OCI-LY1 (cell line): Measurements from ENCODE around the gene ANKRD11.

Experiments used
- H2AFZ ChIP-seq: fragments of 200-600 bp; sonication (generic), shearing (Covaris generic); 2 replicates; pipeline ENCODE4 v1.6.0; 2014; ENCODE audit warnings: antibody characterized with exemption, mild to moderate bottlenecking, low read length
- H3F3A ChIP-seq: fragments of 200-600 bp; sonication (generic), shearing (Covaris generic); 2 replicates; pipeline ENCODE4 v1.6.0; 2014; ENCODE audit warnings: mild to moderate bottlenecking, antibody characterized with exemption, low read length, moderate library complexity; ENCODE audit not compliant: insufficient read depth
- H3K27ac ChIP-seq: fragments of 200-600 bp; sonication (generic); 2 replicates; pipeline ENCODE4 v1.5.1; 2014; ENCODE audit warnings: low read length, mixed run types, mild to moderate bottlenecking, low read depth; ENCODE audit not compliant: poor library complexity, severe bottlenecking
- H3K27me3 ChIP-seq: fragments of 200-600 bp; sonication (generic); 2 replicates; pipeline ENCODE4 v1.6.0; 2014; ENCODE audit warnings: antibody characterized with exemption, mild to moderate bottlenecking, low read length, moderate library complexity; ENCODE audit not compliant: insufficient read depth
- H3K36me3 ChIP-seq: fragments of 200-600 bp; sonication (generic); 2 replicates; pipeline ENCODE4 v1.6.1; 2014; ENCODE audit warnings: mild to moderate bottlenecking, antibody characterized with exemption, low read length, moderate library complexity, mixed read lengths; ENCODE audit not compliant: insufficient read depth
- H3K4me1 ChIP-seq: fragments of 200-600 bp; sonication (generic); 2 replicates; pipeline ENCODE4 v1.5.1; 2014; ENCODE audit warnings: mild to moderate bottlenecking, low read length, moderate library complexity; ENCODE audit not compliant: insufficient read depth, severe bottlenecking
- H3K4me2 ChIP-seq: fragments of 200-600 bp; sonication (generic), shearing (Covaris generic); 2 replicates; pipeline ENCODE4 v1.6.1; 2014; ENCODE audit warnings: low read length
- H3K4me3 ChIP-seq: fragments of 200-600 bp; sonication (generic); 2 replicates; pipeline ENCODE4 v1.5.1; 2014; ENCODE audit warnings: low read length, low read depth, mild to moderate bottlenecking, mixed read lengths; ENCODE audit not compliant: poor library complexity, severe bottlenecking
- H3K79me2 ChIP-seq: fragments of 200-600 bp; shearing (Covaris generic); 2 replicates; pipeline ENCODE4 v1.6.1; 2016; ENCODE audit warnings: mixed run types, low read length, mixed read lengths; ENCODE audit not compliant: insufficient read depth
- H3K9ac ChIP-seq: fragments of 200-600 bp; sonication (generic), shearing (Covaris generic); 2 replicates; pipeline ENCODE4 v1.6.1; 2014; ENCODE audit warnings: mild to moderate bottlenecking, low read length, mixed read lengths
- H3K9me2 ChIP-seq: fragments of 200-600 bp; sonication (generic), shearing (Covaris generic); 2 replicates; pipeline ENCODE4 v1.6.1; 2014; ENCODE audit warnings: low read depth, mild to moderate bottlenecking, low read length, mixed read lengths
- H3K9me3 ChIP-seq: fragments of 200-600 bp; shearing (Covaris generic); 2 replicates; pipeline ENCODE4 v1.6.1; 2014; ENCODE audit warnings: low read length, mixed read lengths
- H4K20me1 ChIP-seq: fragments of 200-600 bp; sonication (generic), shearing (Covaris generic); 2 replicates; pipeline ENCODE4 v1.6.0; 2016; ENCODE audit warnings: mild to moderate bottlenecking, low read length; ENCODE audit not compliant: insufficient read depth
- EZH2 ChIP-seq: fragments of 200-600 bp; sonication (generic), shearing (Covaris generic); IDR thresholded peaks from 2 replicates; pipeline ENCODE4 v1.8.0; 2017; ENCODE audit warnings: borderline replicate concordance, mixed run types, mild to moderate bottlenecking, antibody characterized with exemption, low read length, moderate library complexity, mixed read lengths
- TF ChIP-seq, protein P1 (sequence below): fragments of 200-600 bp; sonication (generic), shearing (Covaris generic); IDR thresholded peaks from 2 replicates; pipeline ENCODE4 v1.5.1; 2017; ENCODE audit warnings: mild to moderate bottlenecking, antibody characterized with exemption, low read length, moderate library complexity, mixed read lengths

The ANKRD11 gene

DNA sequence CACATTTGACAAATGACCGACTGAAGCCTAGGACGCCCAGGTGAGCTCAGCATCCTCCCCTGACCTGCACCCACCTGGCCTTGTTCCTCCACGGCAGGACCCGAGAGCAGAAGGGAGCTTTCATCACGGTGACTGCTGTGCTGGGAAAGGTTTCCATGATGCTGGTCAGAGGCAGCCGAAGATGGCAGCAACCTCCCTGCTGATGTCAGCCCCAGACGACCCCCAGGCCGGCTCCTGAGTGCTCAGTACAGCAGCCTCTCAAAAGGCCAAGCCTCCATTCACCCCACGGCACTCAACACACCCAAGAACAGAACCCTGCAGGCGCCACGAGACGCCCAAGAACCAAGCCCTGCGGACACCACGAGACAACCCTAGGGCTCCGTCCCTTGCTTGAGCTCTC is 119.8 kb downstream of the ANKRD11 start:
- Histone ChIP-seq H3F3A (no peaks in the 10 kb centered on the region), H3K79me2 (peaks cover 89% of the 10 kb centered on the region), H2AFZ (no peak overlapping the region), H3K4me2 (no peak overlapping the region), H3K27me3 (no peaks in the 10 kb centered on the region), H3K4me3 (no peak overlapping the region), H3K27ac (no peak overlapping the region), H3K9me2 (no peaks in the 10 kb centered on the region), H3K36me3 (peaks cover 7% of the 10 kb centered on the region; the same call in 1 of the 2 replicates), H3K9me3 (no peaks in the 10 kb centered on the region), H3K9ac (no peak overlapping the region), H3K4me1 (peaks cover 39% of the 10 kb centered on the region), H4K20me1 (0 out of 2 replicates have a peak, but pooled peaks cover 5% of the 10 kb centered on the region)
- no peak for TF ChIP-seq EZH2
- TF ChIP-seq, protein P1, sequence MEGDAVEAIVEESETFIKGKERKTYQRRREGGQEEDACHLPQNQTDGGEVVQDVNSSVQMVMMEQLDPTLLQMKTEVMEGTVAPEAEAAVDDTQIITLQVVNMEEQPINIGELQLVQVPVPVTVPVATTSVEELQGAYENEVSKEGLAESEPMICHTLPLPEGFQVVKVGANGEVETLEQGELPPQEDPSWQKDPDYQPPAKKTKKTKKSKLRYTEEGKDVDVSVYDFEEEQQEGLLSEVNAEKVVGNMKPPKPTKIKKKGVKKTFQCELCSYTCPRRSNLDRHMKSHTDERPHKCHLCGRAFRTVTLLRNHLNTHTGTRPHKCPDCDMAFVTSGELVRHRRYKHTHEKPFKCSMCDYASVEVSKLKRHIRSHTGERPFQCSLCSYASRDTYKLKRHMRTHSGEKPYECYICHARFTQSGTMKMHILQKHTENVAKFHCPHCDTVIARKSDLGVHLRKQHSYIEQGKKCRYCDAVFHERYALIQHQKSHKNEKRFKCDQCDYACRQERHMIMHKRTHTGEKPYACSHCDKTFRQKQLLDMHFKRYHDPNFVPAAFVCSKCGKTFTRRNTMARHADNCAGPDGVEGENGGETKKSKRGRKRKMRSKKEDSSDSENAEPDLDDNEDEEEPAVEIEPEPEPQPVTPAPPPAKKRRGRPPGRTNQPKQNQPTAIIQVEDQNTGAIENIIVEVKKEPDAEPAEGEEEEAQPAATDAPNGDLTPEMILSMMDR, result no peak

- H4K20me1 ChIP-seq, result 0 out of 2 replicates have a peak, but pooled peaks cover 5% of the 10 kb centered on the region
- H3K36me3 ChIP-seq, result peaks cover 7% of the 10 kb centered on the region; the same call in 1 of the 2 replicates
- H3K4me2 ChIP-seq, result no peak overlapping the region
Observed at GRCh38 chr16:89370081-89370511, 120.3 kb downstream of the ANKRD11 start.

DNA sequence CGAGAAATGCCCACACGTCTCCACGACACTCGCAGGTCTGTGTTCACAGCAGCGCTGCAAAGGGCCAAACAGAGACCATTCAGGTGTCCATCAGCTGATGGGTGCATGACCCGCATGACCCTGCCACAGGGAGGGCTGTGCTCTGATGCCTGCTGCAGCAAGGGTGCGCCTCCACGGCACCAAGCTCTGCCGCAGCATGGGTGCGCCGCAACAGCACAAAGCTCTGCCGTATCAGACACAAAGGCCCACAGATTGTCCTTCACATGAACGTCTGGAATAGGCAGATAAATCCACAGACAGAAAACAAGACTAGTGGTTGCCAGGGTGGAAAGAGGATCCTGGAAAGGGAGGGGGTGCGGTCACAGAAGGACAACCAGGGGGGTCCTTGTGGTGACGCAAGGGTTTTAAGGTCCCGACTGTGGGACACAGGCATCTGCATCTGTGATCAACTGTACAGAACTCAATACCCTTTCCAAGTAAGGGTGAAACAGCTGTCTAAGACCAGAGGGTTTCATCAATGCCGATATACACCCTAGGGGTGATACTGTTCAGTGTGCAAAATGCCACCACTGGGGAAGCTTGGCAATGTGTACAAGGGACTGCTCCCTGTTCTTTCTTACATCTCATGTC is 121.0 kb downstream of the ANKRD11 start:
- Histone ChIP-seq H3K9ac (no peak overlapping the region), H3K27ac (no peak overlapping the region), H3K27me3 (no peaks in the 10 kb centered on the region), H3K36me3 (peaks cover 7% of the 10 kb centered on the region; the same call in 1 of the 2 replicates), H3K9me3 (no peaks in the 10 kb centered on the region), H3K4me2 (no peak overlapping the region), H4K20me1 (0 out of 2 replicates have a peak, but pooled peaks cover 5% of the 10 kb centered on the region), H3K4me3 (no peak overlapping the region), H3K4me1 (peaks cover 39% of the 10 kb centered on the region), H3F3A (no peaks in the 10 kb centered on the region), H3K9me2 (no peaks in the 10 kb centered on the region), H2AFZ (no peak overlapping the region), H3K79me2 (peaks cover 91% of the 10 kb centered on the region)
- no peak for TF ChIP-seq EZH2
- TF ChIP-seq, protein P1, result no peak

More at GRCh38 chr16:89370081-89370511, 120.3 kb downstream of the ANKRD11 start:
- H3K27ac ChIP-seq, result no peak overlapping the region
- H3K4me3 ChIP-seq, result no peak overlapping the region
- H3K27me3 ChIP-seq, result no peaks in the 10 kb centered on the region
- H2AFZ ChIP-seq, result no peak overlapping the region
- H3K79me2 ChIP-seq, result peaks cover 91% of the 10 kb centered on the region
- no peaks in the 10 kb centered on the region for H3K9me2 ChIP-seq
- no peaks in the 10 kb centered on the region for H3F3A ChIP-seq
- H3K4me1 ChIP-seq, result peaks cover 39% of the 10 kb centered on the region
- no peak for TF ChIP-seq EZH2
- no peaks in the 10 kb centered on the region for H3K9me3 ChIP-seq
- no peak overlapping the region for H3K9ac ChIP-seq
